Measurements from ENCODE around the gene FABP2.

The FABP2 gene

GRCh38 chr4:119271361-119272085 lies 50.4 kb downstream of the FABP2 start:
- no peaks in the 10 kb centered on the region for H3K4me1 ChIP-seq (ENCODE audit: low read length)
- no peak overlapping the region for H3K4me2 ChIP-seq (ENCODE audit: low read depth, low read length)
- no peaks in the 10 kb centered on the region; the same call in 1 of the 2 replicates for H3K36me3 ChIP-seq (replicated peaks; ENCODE audit: insufficient read depth, low read length)
- no peak overlapping the region for H3K9ac ChIP-seq (ENCODE audit: low read length)
- H3K27ac ChIP-seq (ENCODE audit: low read length), result no peak overlapping the region
- no peaks in the 10 kb centered on the region for H3K9me2 ChIP-seq (replicated peaks; ENCODE audit: insufficient read depth, low read length)
- no peaks in the 10 kb centered on the region for H3K9me3 ChIP-seq (replicated peaks; ENCODE audit: insufficient read depth, low read length)
- no peak for DNase-seq
- no peak for TF ChIP-seq CTCF (IDR thresholded peaks at IDR 0.05; ENCODE audit: low read length)
- no peak for TF ChIP-seq EZH2phosphoT487 (IDR thresholded peaks at IDR 0.05; ENCODE audit: low read length)
- TF ChIP-seq EZH2 (optimal IDR thresholded peaks at IDR 0.05; ENCODE audit: low read depth, low read length), result no peak
- H3K27me3 ChIP-seq (replicated peaks; ENCODE audit: insufficient read depth, low read length), result no peaks in the 10 kb centered on the region
- no peak overlapping the region for H2AFZ ChIP-seq (ENCODE audit: low read length)
- 0 out of 2 replicates have a peak, but pooled peaks cover 7% of the 10 kb centered on the region for H3K79me2 ChIP-seq (ENCODE audit: low read length)
- no peaks in the 10 kb centered on the region for H3F3A ChIP-seq (ENCODE audit: insufficient read depth, low read length)
- no peaks in the 10 kb centered on the region for H4K20me1 ChIP-seq (ENCODE audit: insufficient read depth, low read length)
- H3K4me3 ChIP-seq (ENCODE audit: low read length), result no peak overlapping the region

- no peak for TF ChIP-seq EZH2 (optimal IDR thresholded peaks at IDR 0.05; ENCODE audit: low read depth, low read length)
- no peak for TF ChIP-seq EZH2phosphoT487 (IDR thresholded peaks at IDR 0.05; ENCODE audit: low read length)
- TF ChIP-seq CTCF (IDR thresholded peaks at IDR 0.05; ENCODE audit: low read length), result no peak
- Histone ChIP-seq H3K9me2 (replicated peaks; ENCODE audit: insufficient read depth, low read length) (no peaks in the 10 kb centered on the region), H3K36me3 (replicated peaks; ENCODE audit: insufficient read depth, low read length) (no peaks in the 10 kb centered on the region; the same call in 1 of the 2 replicates), H3K79me2 (ENCODE audit: low read length) (0 out of 2 replicates have a peak, but pooled peaks cover 7% of the 10 kb centered on the region), H3K27me3 (replicated peaks; ENCODE audit: insufficient read depth, low read length) (no peaks in the 10 kb centered on the region), H3K27ac (ENCODE audit: low read length) (no peak overlapping the region), H3K4me1 (ENCODE audit: low read length) (no peaks in the 10 kb centered on the region), H3K4me2 (ENCODE audit: low read depth, low read length) (no peak overlapping the region), H3K9me3 (replicated peaks; ENCODE audit: insufficient read depth, low read length) (no peaks in the 10 kb centered on the region), H3K4me3 (ENCODE audit: low read length) (no peak overlapping the region), H3F3A (ENCODE audit: insufficient read depth, low read length) (no peaks in the 10 kb centered on the region), H4K20me1 (ENCODE audit: insufficient read depth, low read length) (no peaks in the 10 kb centered on the region), H3K9ac (ENCODE audit: low read length) (no peak overlapping the region), H2AFZ (ENCODE audit: low read length) (no peak overlapping the region)
- DNase-seq, result no peak
These were observed 53.5 kb downstream of the FABP2 start for GRCh38 chr4:119268466-119268865.

Measured in MM.1S (cell line).